Neural cell (in vitro differentiated cells): ENCODE results near the gene ETV3. TPM values are rescaled to one million over a fixed set of nuclear protein-coding genes. Genes with fewer than 3 reads are reported as not detected.

ENCODE experiments used
- H2AFZ ChIP-seq: fragments of 200-600, 300-800 bp; sonication (generic), shearing (Covaris generic); 2 replicates; pipeline ENCODE4 v1.6.0; 2014; ENCODE audit warnings: low read depth, mild to moderate bottlenecking, antibody characterized with exemption, low read length, moderate library complexity
- H3F3A ChIP-seq: fragments of 200-600 bp; shearing (Covaris generic); 2 replicates; pipeline ENCODE4 v1.6.1; 2016; ENCODE audit warnings: mild to moderate bottlenecking, moderate library complexity, mixed read lengths, antibody characterized with exemption, low read length; ENCODE audit not compliant: insufficient read depth, poor library complexity, severe bottlenecking
- H3K27ac ChIP-seq: fragments of 200-600, 300-800 bp; sonication (generic), shearing (Covaris generic); 2 replicates; pipeline ENCODE4 v1.5.1; 2014; ENCODE audit warnings: mild to moderate bottlenecking, low read length, moderate library complexity
- H3K27me3 ChIP-seq: fragments of 300-800, 200-600 bp; sonication (generic), shearing (Covaris generic); 2 replicates; pipeline ENCODE4 v1.6.0; 2014; ENCODE audit warnings: mild to moderate bottlenecking, low read depth, low read length, moderate library complexity; ENCODE audit not compliant: insufficient read depth
- H3K36me3 ChIP-seq: fragments of 300-800, 200-600 bp; sonication (generic), shearing (Covaris generic); 2 replicates; pipeline ENCODE4 v1.5.1; 2014; ENCODE audit warnings: mild to moderate bottlenecking, antibody characterized with exemption, low read length, moderate library complexity; ENCODE audit not compliant: insufficient read depth
- H3K4me2 ChIP-seq: fragments of 300-800, 200-600 bp; sonication (generic), shearing (Covaris generic); 2 replicates; pipeline ENCODE4 v1.6.0; 2014; ENCODE audit warnings: mild to moderate bottlenecking, low read length
- H3K4me3 ChIP-seq: fragments of 300-800, 200-600 bp; sonication (generic), shearing (Covaris generic); 2 replicates; pipeline ENCODE4 v1.5.1; 2014; ENCODE audit warnings: mild to moderate bottlenecking, low read length, moderate library complexity
- H3K79me2 ChIP-seq: fragments of 200-600 bp; shearing (Covaris generic); replicated peaks from 2 replicates; pipeline ENCODE4 v1.6.0; 2014; ENCODE audit warnings: mild to moderate bottlenecking, low read length, moderate library complexity; ENCODE audit not compliant: insufficient read depth
- H3K9ac ChIP-seq: fragments of 300-800, 200-600 bp; sonication (generic), shearing (Covaris generic); 2 replicates; pipeline ENCODE4 v1.6.1; 2016; ENCODE audit warnings: mild to moderate bottlenecking, low read length, mixed read lengths
- H3K9me2 ChIP-seq: fragments of 200-600 bp; shearing (Covaris generic); 2 replicates; pipeline ENCODE4 v1.6.1; 2016; ENCODE audit warnings: mild to moderate bottlenecking, low read length, mixed read lengths; ENCODE audit not compliant: insufficient read depth
- H3K9me3 ChIP-seq: fragments of 200-600, 300-800 bp; sonication (generic), shearing (Covaris generic); 2 replicates; pipeline ENCODE4 v1.6.1; 2016; ENCODE audit warnings: mild to moderate bottlenecking, mixed run types, low read length, moderate library complexity, mixed read lengths
- H4K20me1 ChIP-seq: fragments of 200-600 bp; shearing (Covaris generic); 2 replicates; pipeline ENCODE4 v1.6.1; 2016; ENCODE audit warnings: mild to moderate bottlenecking, mixed run types; ENCODE audit not compliant: insufficient read depth
- EZH2 ChIP-seq: fragments of 200-600, 300-800 bp; shearing (Covaris generic), sonication (generic); IDR thresholded peaks from 2 replicates; pipeline ENCODE4 v1.6.1; 2014; ENCODE audit warnings: antibody characterized with exemption, low read length, borderline replicate concordance, mild to moderate bottlenecking; ENCODE audit not compliant: insufficient read depth, poor library complexity, severe bottlenecking
- MXI1 ChIP-seq: fragments of 450-650 bp; conservative IDR thresholded peaks from 2 replicates; pipeline ENCODE4 v1.6.1; 2014; ENCODE audit warnings: antibody characterized with exemption, mild to moderate bottlenecking; ENCODE audit not compliant: poor library complexity, severe bottlenecking
- POLR2AphosphoS5 ChIP-seq: IDR thresholded peaks from 2 replicates; pipeline ENCODE4 v1.6.1; 2012
- polyA plus RNA-seq: library from polyadenylated mRNA; depleted of rRNA; stranded (reverse); fragments of >200 nt; gene quantifications from 2 replicates; pipeline ENCODE4 v1.2.3, GENCODE V29; 2014
- TF ChIP-seq, protein P1 (sequence below): fragments of 450-650 bp; IDR thresholded peaks from 2 replicates; pipeline ENCODE4 v1.5.1; 2014; ENCODE audit warnings: antibody characterized with exemption, mild to moderate bottlenecking, moderate library complexity; ENCODE audit not compliant: poor library complexity, severe bottlenecking
- TF ChIP-seq, protein P2 (sequence below): IDR thresholded peaks from 2 replicates; pipeline ENCODE4 v1.6.1; 2012; ENCODE audit warnings: borderline replicate concordance

ETV3 gene
- polyA plus RNA-seq, 1 donor from 2014 or later, result 9.9 TPM

DNA sequence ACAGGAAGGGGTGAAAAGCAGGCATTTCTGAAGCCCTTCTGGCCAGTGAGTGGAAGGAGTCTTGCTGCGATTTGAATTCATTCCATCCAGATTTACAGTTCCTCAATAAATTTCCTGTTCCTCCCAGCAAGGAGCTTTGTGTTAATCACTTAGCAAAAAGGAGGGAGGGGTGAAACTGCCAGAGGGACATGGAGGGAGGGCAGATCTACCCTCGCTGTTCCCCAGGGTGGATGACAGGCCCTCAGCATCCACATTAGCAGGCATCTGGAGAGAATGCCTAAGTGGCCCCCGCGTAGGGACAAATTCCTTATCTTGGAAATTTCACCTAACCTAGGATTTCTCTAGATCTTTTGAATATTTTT lies 1.2 kb downstream of the ETV3 start:
- peak overlapping the region; percentile 99 for H3K4me2 ChIP-seq
- H4K20me1 ChIP-seq, result peaks cover 3% of the 10 kb centered on the region
- H3K9me3 ChIP-seq, result no peaks in the 10 kb centered on the region
- H3K27me3 ChIP-seq, result no peaks in the 10 kb centered on the region
- H3K4me3 ChIP-seq, result peak overlapping the region; percentile 92
- no peaks in the 10 kb centered on the region for H3F3A ChIP-seq
- peaks cover 17% of the 10 kb centered on the region for H3K79me2 ChIP-seq
- H2AFZ ChIP-seq, result no peak overlapping the region
- peak overlapping the region; percentile 95 for H3K27ac ChIP-seq
- peaks cover 4% of the 10 kb centered on the region for H3K36me3 ChIP-seq
- TF ChIP-seq POLR2AphosphoS5, result peak; percentile 7
- TF ChIP-seq MXI1, result no peak
- H3K9me2 ChIP-seq, result no peaks in the 10 kb centered on the region
- H3K9ac ChIP-seq, result peak overlapping the region; percentile 95

DNA sequence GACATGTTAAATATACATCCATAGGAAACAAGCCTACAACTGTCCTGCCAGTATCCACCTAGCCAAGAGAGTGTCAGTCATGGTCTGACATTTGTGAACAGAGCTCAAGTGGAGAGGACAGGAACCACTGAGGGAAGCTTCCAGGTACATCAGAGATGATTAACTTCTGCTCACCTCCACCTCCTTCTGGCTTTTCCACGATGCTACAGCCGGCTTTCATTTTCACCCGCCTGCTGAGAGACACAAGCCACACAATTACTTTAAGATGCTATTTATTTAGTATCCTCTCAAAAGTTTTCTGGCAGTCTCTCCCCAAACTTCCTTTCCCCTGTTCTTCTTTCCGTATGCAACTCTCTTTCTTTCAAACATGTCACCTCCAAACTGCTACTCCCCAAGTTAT lies 2.1 kb downstream of the ETV3 start:
- peak overlapping the region; percentile 95 for H3K9ac ChIP-seq
- no peak for TF ChIP-seq EZH2
- TF ChIP-seq, protein P1, sequence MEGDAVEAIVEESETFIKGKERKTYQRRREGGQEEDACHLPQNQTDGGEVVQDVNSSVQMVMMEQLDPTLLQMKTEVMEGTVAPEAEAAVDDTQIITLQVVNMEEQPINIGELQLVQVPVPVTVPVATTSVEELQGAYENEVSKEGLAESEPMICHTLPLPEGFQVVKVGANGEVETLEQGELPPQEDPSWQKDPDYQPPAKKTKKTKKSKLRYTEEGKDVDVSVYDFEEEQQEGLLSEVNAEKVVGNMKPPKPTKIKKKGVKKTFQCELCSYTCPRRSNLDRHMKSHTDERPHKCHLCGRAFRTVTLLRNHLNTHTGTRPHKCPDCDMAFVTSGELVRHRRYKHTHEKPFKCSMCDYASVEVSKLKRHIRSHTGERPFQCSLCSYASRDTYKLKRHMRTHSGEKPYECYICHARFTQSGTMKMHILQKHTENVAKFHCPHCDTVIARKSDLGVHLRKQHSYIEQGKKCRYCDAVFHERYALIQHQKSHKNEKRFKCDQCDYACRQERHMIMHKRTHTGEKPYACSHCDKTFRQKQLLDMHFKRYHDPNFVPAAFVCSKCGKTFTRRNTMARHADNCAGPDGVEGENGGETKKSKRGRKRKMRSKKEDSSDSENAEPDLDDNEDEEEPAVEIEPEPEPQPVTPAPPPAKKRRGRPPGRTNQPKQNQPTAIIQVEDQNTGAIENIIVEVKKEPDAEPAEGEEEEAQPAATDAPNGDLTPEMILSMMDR, result peak; percentile 32
- H3K79me2 ChIP-seq, result peaks cover 17% of the 10 kb centered on the region
- peaks cover 4% of the 10 kb centered on the region for H3K36me3 ChIP-seq
- no peaks in the 10 kb centered on the region for H3K27me3 ChIP-seq
- no peaks in the 10 kb centered on the region for H3F3A ChIP-seq
- peak overlapping the region; percentile 99 for H3K4me2 ChIP-seq
- no peaks in the 10 kb centered on the region for H3K9me2 ChIP-seq
- H3K27ac ChIP-seq, result no peak overlapping the region
- H3K9me3 ChIP-seq, result no peaks in the 10 kb centered on the region
- peaks cover 3% of the 10 kb centered on the region for H4K20me1 ChIP-seq
- no peak overlapping the region for H2AFZ ChIP-seq
- peak overlapping the region; percentile 92 for H3K4me3 ChIP-seq

DNA sequence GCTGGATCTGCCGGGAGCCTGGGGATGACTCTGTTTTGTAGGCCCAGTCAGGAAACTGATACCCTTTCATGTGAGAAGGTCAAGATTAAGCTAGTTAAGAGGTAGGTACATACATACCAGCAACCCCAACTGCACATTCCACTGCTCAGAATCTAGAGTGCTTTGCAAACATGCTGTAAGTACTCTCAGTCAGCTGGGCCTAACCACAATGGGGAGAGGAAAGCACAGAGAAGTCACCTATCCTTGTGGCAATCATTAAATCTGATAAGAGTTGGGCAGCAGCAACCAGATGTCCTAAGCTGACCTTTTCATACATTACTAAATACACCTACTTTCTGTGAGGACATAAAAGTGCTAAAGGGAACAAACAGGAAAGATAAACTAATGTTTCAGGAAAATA lies 2.5 kb downstream of the ETV3 start:
- Histone ChIP-seq H3F3A (no peaks in the 10 kb centered on the region), H3K9me2 (no peaks in the 10 kb centered on the region), H4K20me1 (peaks cover 3% of the 10 kb centered on the region), H3K27me3 (no peaks in the 10 kb centered on the region), H3K79me2 (peaks cover 17% of the 10 kb centered on the region), H3K9me3 (no peaks in the 10 kb centered on the region), H3K36me3 (peaks cover 6% of the 10 kb centered on the region), H2AFZ (no peak overlapping the region), H3K9ac (no peak overlapping the region), H3K4me3 (peak overlapping the region; percentile 92), H3K27ac (no peak overlapping the region), H3K4me2 (no peak overlapping the region)
- TF ChIP-seq, protein P2, sequence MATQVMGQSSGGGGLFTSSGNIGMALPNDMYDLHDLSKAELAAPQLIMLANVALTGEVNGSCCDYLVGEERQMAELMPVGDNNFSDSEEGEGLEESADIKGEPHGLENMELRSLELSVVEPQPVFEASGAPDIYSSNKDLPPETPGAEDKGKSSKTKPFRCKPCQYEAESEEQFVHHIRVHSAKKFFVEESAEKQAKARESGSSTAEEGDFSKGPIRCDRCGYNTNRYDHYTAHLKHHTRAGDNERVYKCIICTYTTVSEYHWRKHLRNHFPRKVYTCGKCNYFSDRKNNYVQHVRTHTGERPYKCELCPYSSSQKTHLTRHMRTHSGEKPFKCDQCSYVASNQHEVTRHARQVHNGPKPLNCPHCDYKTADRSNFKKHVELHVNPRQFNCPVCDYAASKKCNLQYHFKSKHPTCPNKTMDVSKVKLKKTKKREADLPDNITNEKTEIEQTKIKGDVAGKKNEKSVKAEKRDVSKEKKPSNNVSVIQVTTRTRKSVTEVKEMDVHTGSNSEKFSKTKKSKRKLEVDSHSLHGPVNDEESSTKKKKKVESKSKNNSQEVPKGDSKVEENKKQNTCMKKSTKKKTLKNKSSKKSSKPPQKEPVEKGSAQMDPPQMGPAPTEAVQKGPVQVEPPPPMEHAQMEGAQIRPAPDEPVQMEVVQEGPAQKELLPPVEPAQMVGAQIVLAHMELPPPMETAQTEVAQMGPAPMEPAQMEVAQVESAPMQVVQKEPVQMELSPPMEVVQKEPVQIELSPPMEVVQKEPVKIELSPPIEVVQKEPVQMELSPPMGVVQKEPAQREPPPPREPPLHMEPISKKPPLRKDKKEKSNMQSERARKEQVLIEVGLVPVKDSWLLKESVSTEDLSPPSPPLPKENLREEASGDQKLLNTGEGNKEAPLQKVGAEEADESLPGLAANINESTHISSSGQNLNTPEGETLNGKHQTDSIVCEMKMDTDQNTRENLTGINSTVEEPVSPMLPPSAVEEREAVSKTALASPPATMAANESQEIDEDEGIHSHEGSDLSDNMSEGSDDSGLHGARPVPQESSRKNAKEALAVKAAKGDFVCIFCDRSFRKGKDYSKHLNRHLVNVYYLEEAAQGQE, result no peak
- TF ChIP-seq EZH2, result no peak
